ENCODE data around the gene DNAH11.

DNA sequence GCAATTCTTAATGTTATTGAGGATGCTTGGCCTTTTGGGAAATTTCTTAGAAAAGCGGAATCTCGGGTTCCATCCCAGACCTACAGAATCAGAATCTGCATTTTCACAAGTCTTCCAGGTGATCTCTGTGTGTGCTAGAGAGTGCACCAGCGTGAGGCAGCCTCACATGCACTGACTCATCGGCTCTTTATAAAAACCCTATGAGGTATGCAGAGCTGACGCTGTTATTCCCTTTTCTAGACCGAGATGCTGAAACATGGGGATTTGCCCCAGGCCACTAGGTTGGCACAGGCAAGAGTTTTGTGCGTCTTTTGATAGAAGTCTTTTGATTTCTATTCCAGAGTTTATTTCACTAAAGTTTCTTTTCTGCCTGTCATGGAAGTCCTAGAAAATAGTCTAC lies 341.7 kb downstream of the DNAH11 start:
- no peak for TF ChIP-seq CTCF (IDR thresholded peaks at IDR 0.05)
- TF ChIP-seq POLR2A (IDR thresholded peaks at IDR 0.05), result no peak
